NCI-H1694 treated with DMSO at 0.1 percent for 48 hours (cell line): ENCODE results near the gene CTPS1.

Experiments used
- DNase-seq: peaks from one replicate; lab custom pipeline; 2025; lab: John Stamatoyannopoulos, UW

Gene CTPS1

GRCh38 chr1:41023279-41023990, 43.9 kb downstream of the CTPS1 start:
- DNase-seq = no peak

GRCh38 chr1:41024953-41025352, 45.5 kb downstream of the CTPS1 start:
- no peak for DNase-seq

GRCh38 chr1:41025979-41026819, 46.7 kb downstream of the CTPS1 start:
- no peak for DNase-seq

- no peak for DNase-seq
Observed at GRCh38 chr1:41028034-41028642, 48.6 kb downstream of the CTPS1 start.

GRCh38 chr1:41030872-41031616, 51.5 kb downstream of the CTPS1 start:
- no peak for DNase-seq

GRCh38 chr1:41032147-41032546, 52.7 kb downstream of the CTPS1 start:
- DNase-seq = no peak

GRCh38 chr1:41033272-41033671, 53.8 kb downstream of the CTPS1 start:
- no peak for DNase-seq

GRCh38 chr1:41037116-41037903, 57.8 kb downstream of the CTPS1 start:
- no peak for DNase-seq

GRCh38 chr1:41038110-41038509, 58.6 kb downstream of the CTPS1 start:
- no peak for DNase-seq

GRCh38 chr1:41041614-41042270, 62.2 kb downstream of the CTPS1 start:
- no peak for DNase-seq

GRCh38 chr1:41044187-41044586, 64.7 kb downstream of the CTPS1 start:
- no peak for DNase-seq

- no peak for DNase-seq
Observed at GRCh38 chr1:41045740-41046139, 66.2 kb downstream of the CTPS1 start.

- no peak for DNase-seq
Observed at GRCh38 chr1:41046347-41046775, 66.9 kb downstream of the CTPS1 start.

GRCh38 chr1:41048540-41048939, 69.0 kb downstream of the CTPS1 start:
- no peak for DNase-seq

GRCh38 chr1:41051022-41051421, 71.5 kb downstream of the CTPS1 start:
- no peak for DNase-seq

- no peak for DNase-seq
Observed at GRCh38 chr1:41053316-41053715, 73.8 kb downstream of the CTPS1 start.

- no peak for DNase-seq
Observed at GRCh38 chr1:41056907-41057306, 77.4 kb downstream of the CTPS1 start.
